Epithelial cell of esophagus (primary cell): ENCODE results near the gene SALL3.

ENCODE experiments used
- DNase-seq: peaks from one replicate; pipeline ENCODE4 v3.0.0; 2010; ENCODE audit warnings: low read depth
- H3K4me3 ChIP-seq: 2 replicates; pipeline ENCODE4 v1.5.1; 2011; ENCODE audit warnings: mild to moderate bottlenecking, low read length, control low read depth
- TF ChIP-seq, protein P1 (sequence below): IDR thresholded peaks from 2 replicates; pipeline ENCODE4 v1.5.1; 2011; ENCODE audit warnings: low read depth, mild to moderate bottlenecking, low read length, control low read depth, inconsistent platforms; ENCODE audit not compliant: insufficient read depth; ENCODE audit errors: missing control alignments

The SALL3 gene

GRCh38 chr18:79043288-79043687 is 63.7 kb downstream of the SALL3 start:
- TF ChIP-seq, protein P1, sequence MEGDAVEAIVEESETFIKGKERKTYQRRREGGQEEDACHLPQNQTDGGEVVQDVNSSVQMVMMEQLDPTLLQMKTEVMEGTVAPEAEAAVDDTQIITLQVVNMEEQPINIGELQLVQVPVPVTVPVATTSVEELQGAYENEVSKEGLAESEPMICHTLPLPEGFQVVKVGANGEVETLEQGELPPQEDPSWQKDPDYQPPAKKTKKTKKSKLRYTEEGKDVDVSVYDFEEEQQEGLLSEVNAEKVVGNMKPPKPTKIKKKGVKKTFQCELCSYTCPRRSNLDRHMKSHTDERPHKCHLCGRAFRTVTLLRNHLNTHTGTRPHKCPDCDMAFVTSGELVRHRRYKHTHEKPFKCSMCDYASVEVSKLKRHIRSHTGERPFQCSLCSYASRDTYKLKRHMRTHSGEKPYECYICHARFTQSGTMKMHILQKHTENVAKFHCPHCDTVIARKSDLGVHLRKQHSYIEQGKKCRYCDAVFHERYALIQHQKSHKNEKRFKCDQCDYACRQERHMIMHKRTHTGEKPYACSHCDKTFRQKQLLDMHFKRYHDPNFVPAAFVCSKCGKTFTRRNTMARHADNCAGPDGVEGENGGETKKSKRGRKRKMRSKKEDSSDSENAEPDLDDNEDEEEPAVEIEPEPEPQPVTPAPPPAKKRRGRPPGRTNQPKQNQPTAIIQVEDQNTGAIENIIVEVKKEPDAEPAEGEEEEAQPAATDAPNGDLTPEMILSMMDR: no peak
- DNase-seq: no peak
- H3K4me3 ChIP-seq: no peak overlapping the region

DNA sequence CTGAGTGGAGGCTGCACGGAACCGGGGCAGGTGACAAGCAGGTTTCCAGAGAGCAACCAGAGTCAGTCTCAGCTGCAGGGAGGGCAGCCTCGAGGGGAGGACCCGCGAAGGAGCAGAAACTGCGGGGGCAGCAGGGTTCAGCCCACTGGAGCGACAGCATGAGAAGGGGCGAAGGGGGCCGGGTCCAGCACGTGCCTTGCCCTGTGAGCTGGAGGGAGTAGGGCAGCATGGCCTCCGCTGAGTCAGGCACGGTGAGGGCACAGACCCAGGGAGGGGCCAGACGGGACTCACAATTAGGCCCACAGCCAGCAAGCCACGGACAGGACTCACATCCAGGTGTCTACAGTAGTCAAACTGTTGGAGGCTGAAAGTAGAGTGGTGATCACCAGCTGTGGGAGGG is 66.9 kb downstream of the SALL3 start:
- TF ChIP-seq, protein P1: no peak
- DNase-seq: no peak
- H3K4me3 ChIP-seq: no peak overlapping the region

- TF ChIP-seq, protein P1: no peak
- no peak for DNase-seq
- H3K4me3 ChIP-seq: no peak overlapping the region
Observed at GRCh38 chr18:79047556-79048244, 68.1 kb downstream of the SALL3 start.

GRCh38 chr18:79048245-79048632 is 68.6 kb downstream of the SALL3 start:
- TF ChIP-seq, protein P1: no peak
- H3K4me3 ChIP-seq: no peak overlapping the region
- no peak for DNase-seq

- H3K4me3 ChIP-seq: no peak overlapping the region
- TF ChIP-seq, protein P1: no peak
- no peak for DNase-seq
Observed at GRCh38 chr18:79049506-79049905, 69.9 kb downstream of the SALL3 start.
